HCT116 (cell line): ENCODE data around the gene CD58. TPM values are rescaled to one million over a fixed set of nuclear protein-coding genes. Genes with fewer than 3 reads are reported as not detected.

Experiments
- ATAC-seq: fragments of 200-7000 bp; cut with Tn5 transposase; 2 replicates; pipeline ENCODE4 v1.9.1; 2020; ENCODE audit warnings: mild to moderate bottlenecking, moderate library complexity
- BruUV-seq: library from RNA; stranded (reverse); fragments of 400-500 nt; replicated peaks from 2 replicates; lab custom pipeline; 2021; lab: Mats Ljungman, UMichigan
- CTCF ChIA-PET: fragments of 300-600 bp; sonication (Branson Sonifier 250); formaldehyde crosslinking; loops from one replicate; lab custom pipeline; 2021; ENCODE audit warnings: antibody characterized with exemption; lab: Charles Lee
- POLR2A ChIA-PET: fragments of 300-600, 350-600 bp; sonication (Branson Sonifier 250); formaldehyde crosslinking; loops from one replicate; lab custom pipeline; 2021; ENCODE audit warnings: antibody characterized with exemption; lab: Charles Lee
- RAD21 ChIA-PET, 2 experiments: fragments of 300-600 bp; sonication (Branson Sonifier 250); formaldehyde crosslinking; loops; one replicate each; lab custom pipeline; 2023; ENCODE audit warnings: low total read pairs in 2 of 2; ENCODE audit not compliant: uncharacterized antibody in 2 of 2, unreplicated experiment in 2 of 2, low non-redundant PET in 1 of 2; lab: Charles Lee
- DNase-seq: peaks from one replicate; pipeline ENCODE4 v3.0.0-alpha.2; 2010; ENCODE audit warnings: low read depth, low spot score
- H2AFZ ChIP-seq: fragments of 200-600 bp; shearing (Covaris generic), sonication (generic); 2 replicates; pipeline ENCODE4 v1.6.1; 2017; ENCODE audit warnings: low read depth, mixed run types, mixed read lengths, antibody characterized with exemption, low read length; ENCODE audit not compliant: poor library complexity, severe bottlenecking
- H3K27ac ChIP-seq: 2 replicates; pipeline ENCODE4 v1.5.1; 2012; ENCODE audit warnings: low read depth, low read length
- H3K27me3 ChIP-seq: fragments of 200-600 bp; sonication (generic); 2 replicates; pipeline ENCODE4 v1.6.1; 2016; ENCODE audit warnings: mixed run types, low read length, mixed read lengths; ENCODE audit not compliant: insufficient read depth
- H3K36me3 ChIP-seq, 2 experiments: fragments of 200-500 bp in 1 of 2; fragments of 200-600 bp in 1 of 2; sonication (Bioruptor generic) in 1 of 2; sonication (generic) in 1 of 2; 2 replicates each; pipeline versions ENCODE4 v1.5.1 to v1.6.1; 2014 to 2016; ENCODE audit warnings: low read length in 2 of 2, inconsistent platforms in 1 of 2, mixed read lengths in 1 of 2, mixed run types in 1 of 2; ENCODE audit not compliant: insufficient read depth in 2 of 2, control insufficient read depth in 1 of 2
- H3K4me1 ChIP-seq, 2 experiments: fragments of 200-600 bp in 1 of 2; sonication (generic) in 1 of 2; 2 replicates each; pipeline versions ENCODE4 v1.5.1 to v1.6.1; 2012 to 2017; ENCODE audit warnings: low read length in 2 of 2, inconsistent platforms in 1 of 2, mild to moderate bottlenecking in 1 of 2, mixed read lengths in 1 of 2, mixed run types in 1 of 2, moderate library complexity in 1 of 2; ENCODE audit not compliant: insufficient read depth in 2 of 2, control insufficient read depth in 1 of 2
- H3K4me2 ChIP-seq: fragments of 200-600 bp; sonication (generic); 2 replicates; pipeline ENCODE4 v1.6.1; 2017; ENCODE audit warnings: mixed run types, low read length, mixed read lengths
- H3K4me3 ChIP-seq, 2 experiments: fragments of 200-600 bp in 1 of 2; sonication (generic) in 1 of 2; replicated peaks in 1 of 2; 2 replicates each; pipeline ENCODE4 v1.5.1; 2011 to 2016; ENCODE audit warnings: low read length in 2 of 2, control low read depth in 1 of 2, low read depth in 1 of 2, mild to moderate bottlenecking in 1 of 2, mixed read lengths in 1 of 2, mixed run types in 1 of 2
- H3K79me2 ChIP-seq: fragments of 200-600 bp; sonication (generic); 2 replicates; pipeline ENCODE4 v1.6.1; 2017; ENCODE audit warnings: mild to moderate bottlenecking, mixed run types, low read length, moderate library complexity, mixed read lengths; ENCODE audit not compliant: insufficient read depth
- H3K9ac ChIP-seq: fragments of 200-600 bp; sonication (generic); 2 replicates; pipeline ENCODE4 v1.6.1; 2016; ENCODE audit warnings: low read length, mixed read lengths
- H3K9me2 ChIP-seq: fragments of 200-600 bp; sonication (generic), shearing (Covaris generic); 2 replicates; pipeline ENCODE4 v1.6.1; 2017; ENCODE audit warnings: mixed run types, mild to moderate bottlenecking, moderate library complexity; ENCODE audit not compliant: insufficient read depth
- H3K9me3 ChIP-seq, 2 experiments: fragments of 200-500 bp in 1 of 2; fragments of 200-600 bp in 1 of 2; sonication (Bioruptor generic) in 1 of 2; sonication (generic) in 1 of 2; 2 replicates each; pipeline ENCODE4 v1.6.1; 2014 to 2017; ENCODE audit warnings: low read length in 2 of 2, mixed read lengths in 2 of 2, inconsistent platforms in 1 of 2, low read depth in 1 of 2, mild to moderate bottlenecking in 1 of 2, mixed run types in 1 of 2, moderate library complexity in 1 of 2; ENCODE audit not compliant: control insufficient read depth in 1 of 2, insufficient read depth in 1 of 2
- H4K20me1 ChIP-seq: fragments of 200-600 bp; sonication (generic), shearing (Covaris generic); 2 replicates; pipeline ENCODE4 v1.6.1; 2017; ENCODE audit warnings: mixed run types, mild to moderate bottlenecking, moderate library complexity; ENCODE audit not compliant: insufficient read depth
- EZH2 ChIP-seq: fragments of 200-600 bp; sonication (generic); IDR thresholded peaks from 2 replicates; pipeline ENCODE4 v1.6.1; 2017; ENCODE audit warnings: antibody characterized with exemption, mixed run types
- EZH2phosphoT487 ChIP-seq: fragments of 200-600 bp; IDR thresholded peaks from 2 replicates; pipeline ENCODE4 v1.6.1; 2018; ENCODE audit warnings: antibody characterized with exemption, borderline replicate concordance
- FOSL1 ChIP-seq: IDR thresholded peaks from 2 replicates; pipeline ENCODE4 v1.6.1; 2012; ENCODE audit warnings: low read depth
- JUND ChIP-seq: IDR thresholded peaks from 2 replicates; pipeline ENCODE4 v1.6.1; 2012
- SP1 ChIP-seq: IDR thresholded peaks from 2 replicates; pipeline ENCODE4 v1.6.1; 2012; ENCODE audit warnings: low read depth
- ZFX ChIP-seq: fragments of 450-650 bp; IDR thresholded peaks from 2 replicates; pipeline ENCODE4 v1.6.1; 2017
- intact Hi-C: fragments of 100-400 bp; cut with micrococcal nuclease; formaldehyde crosslinking; loops from 2 replicates; pipeline ENCODE4 v1.10.0; 2022
- total RNA-seq: library from RNA; stranded (reverse); gene quantifications from one replicate; pipeline ENCODE4 v1.2.1, GENCODE V29; 2021; ENCODE audit not compliant: unreplicated experiment
- TF ChIP-seq, protein P1 (sequence below): IDR thresholded peaks from 2 replicates; pipeline ENCODE4 v1.6.1; 2011; ENCODE audit warnings: mild to moderate bottlenecking, low read length, moderate library complexity; ENCODE audit not compliant: insufficient replicate concordance; ENCODE audit errors: extremely low read depth

CD58 gene
- total RNA-seq, 1 experiment from 2014 or later = 18.0 TPM

DNA sequence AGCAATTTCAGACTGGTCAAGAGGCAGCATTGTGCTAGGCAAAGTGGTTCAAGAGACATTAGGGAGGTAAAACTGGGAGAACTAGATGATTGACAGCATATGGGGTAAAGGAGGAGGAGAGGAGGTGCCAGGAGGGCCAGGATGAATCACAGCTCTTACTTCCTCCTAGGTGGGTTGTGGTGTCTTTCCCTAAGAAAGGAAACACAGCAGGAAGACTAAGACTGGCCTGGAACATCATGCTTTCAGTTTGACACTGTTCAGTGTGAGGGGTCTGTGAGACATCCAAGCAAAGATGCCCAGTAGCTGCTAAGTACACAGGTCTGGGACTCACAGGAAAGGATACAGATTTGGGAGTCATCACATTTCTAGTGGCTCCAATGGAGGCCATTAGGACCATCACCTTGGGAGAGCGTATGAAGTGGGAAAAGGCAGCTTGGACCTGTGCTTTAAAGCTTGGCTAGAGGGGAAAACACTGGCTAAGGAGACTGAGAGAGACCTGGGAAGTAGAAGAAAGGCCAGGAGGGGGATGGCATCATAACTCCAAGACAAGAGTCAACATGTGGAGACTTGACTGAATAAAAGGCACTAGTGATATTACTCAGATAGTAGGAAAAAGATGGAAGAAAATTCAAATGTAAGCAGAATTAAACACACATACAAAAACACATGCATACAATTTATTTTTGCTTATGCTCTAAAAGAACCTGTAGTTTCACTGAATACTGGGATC, 17.3 kb downstream of the CD58 start (continued):
- TF ChIP-seq, protein P1, sequence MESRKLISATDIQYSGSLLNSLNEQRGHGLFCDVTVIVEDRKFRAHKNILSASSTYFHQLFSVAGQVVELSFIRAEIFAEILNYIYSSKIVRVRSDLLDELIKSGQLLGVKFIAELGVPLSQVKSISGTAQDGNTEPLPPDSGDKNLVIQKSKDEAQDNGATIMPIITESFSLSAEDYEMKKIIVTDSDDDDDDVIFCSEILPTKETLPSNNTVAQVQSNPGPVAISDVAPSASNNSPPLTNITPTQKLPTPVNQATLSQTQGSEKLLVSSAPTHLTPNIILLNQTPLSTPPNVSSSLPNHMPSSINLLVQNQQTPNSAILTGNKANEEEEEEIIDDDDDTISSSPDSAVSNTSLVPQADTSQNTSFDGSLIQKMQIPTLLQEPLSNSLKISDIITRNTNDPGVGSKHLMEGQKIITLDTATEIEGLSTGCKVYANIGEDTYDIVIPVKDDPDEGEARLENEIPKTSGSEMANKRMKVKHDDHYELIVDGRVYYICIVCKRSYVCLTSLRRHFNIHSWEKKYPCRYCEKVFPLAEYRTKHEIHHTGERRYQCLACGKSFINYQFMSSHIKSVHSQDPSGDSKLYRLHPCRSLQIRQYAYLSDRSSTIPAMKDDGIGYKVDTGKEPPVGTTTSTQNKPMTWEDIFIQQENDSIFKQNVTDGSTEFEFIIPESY = no peak
- TF ChIP-seq EZH2phosphoT487 (no peak), ZFX (no peak)

DNA sequence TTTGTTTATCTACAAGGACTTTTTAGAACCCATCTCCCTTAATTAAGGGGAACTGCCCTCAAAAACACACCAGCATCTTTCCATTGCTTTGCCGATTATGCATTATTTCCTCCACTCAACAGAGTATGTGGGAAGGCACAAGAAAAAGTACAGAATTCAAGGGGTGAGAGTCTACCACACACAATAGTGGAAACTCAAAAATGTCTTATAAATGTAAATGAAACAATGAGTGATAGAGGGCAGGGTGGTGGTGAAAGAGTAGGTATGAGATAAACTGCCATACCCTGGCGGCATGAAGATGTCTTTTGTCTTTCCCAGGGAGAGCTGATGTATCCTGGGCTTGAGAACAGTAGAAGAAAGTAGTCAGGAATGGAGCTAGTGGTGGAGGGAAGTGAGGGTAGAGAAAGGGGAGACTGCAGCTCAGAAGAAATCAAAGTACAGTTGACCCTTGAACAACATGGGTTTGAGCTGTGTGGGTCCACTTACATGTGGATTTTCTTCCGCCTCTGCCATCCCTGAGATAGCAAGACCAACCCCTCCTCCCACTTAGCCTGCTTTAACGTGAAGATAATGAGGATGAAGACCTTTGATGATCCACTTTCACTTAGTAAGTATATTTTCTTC, 24.4 kb downstream of the CD58 start:
- CTCF ChIA-PET = no interaction called here
- intact Hi-C loops = no loop called here

More for the DNA sequence above, 24.4 kb downstream of the CD58 start:
- no peak for ATAC-seq
- Histone ChIP-seq H3K27ac (no peak overlapping the region), H2AFZ (no peak overlapping the region), H3K9me3 (no peaks in the 10 kb centered on the region), H3K9me2 (no peaks in the 10 kb centered on the region), H3K4me2 (no peak overlapping the region), H3K36me3 (peaks cover 2 to 11% of the 10 kb centered on the region in 2 experiments; a peak in 3 of 4 replicates), H3K9ac (no peak overlapping the region), H3K4me1 (no peaks in the 10 kb centered on the region), H3K79me2 (peaks cover 28% of the 10 kb centered on the region; the same call in 1 of the 2 replicates), H4K20me1 (no peaks in the 10 kb centered on the region), H3K27me3 (no peaks in the 10 kb centered on the region), H3K4me3 (no peak overlapping the region)
- BruUV-seq = no TSS peak
- TF ChIP-seq EZH2 = no peak
- no peak for TF ChIP-seq FOSL1
- TF ChIP-seq EZH2phosphoT487 = no peak
- TF ChIP-seq, protein P1 = no peak
- TF ChIP-seq JUND = no peak
- no peak for TF ChIP-seq ZFX
- TF ChIP-seq SP1 = no peak
- POLR2A ChIA-PET = no interaction called here
- RAD21 ChIA-PET = no interaction called here
- DNase-seq = no peak
